ENCODE measurements around the gene RASGRP1.

DNA sequence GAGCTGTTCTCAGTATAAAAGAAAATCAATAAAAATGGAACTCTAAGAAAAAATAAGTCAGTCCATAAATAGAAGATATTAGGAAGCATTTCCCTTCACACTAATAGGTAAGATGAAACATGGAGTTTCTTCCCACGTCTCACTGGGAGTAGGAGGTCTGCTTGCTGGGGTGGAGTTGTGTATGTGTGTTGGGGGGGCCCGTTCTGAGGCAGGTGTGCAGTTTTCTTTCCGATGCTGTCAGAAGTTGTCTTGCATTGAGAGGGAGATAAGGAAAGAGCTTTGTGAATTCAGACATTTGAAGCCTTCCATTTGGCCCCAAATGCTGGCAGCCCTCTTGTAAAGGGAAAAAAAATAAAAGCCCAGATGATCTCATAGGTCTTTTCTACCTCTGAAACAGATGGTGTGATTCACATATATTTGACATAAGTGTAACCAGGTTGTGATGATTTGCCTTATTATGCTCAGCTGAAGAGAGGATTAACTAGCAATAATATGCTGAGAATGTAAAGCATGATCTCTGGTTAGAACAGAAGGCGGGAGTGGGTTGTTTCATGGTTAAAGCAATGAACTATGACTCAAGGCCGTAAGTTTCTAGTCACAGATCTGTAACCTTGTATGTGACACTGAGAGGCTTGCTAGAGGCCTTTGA is 8.8 kb downstream of the RASGRP1 start:
- TF ChIP-seq, protein P1, sequence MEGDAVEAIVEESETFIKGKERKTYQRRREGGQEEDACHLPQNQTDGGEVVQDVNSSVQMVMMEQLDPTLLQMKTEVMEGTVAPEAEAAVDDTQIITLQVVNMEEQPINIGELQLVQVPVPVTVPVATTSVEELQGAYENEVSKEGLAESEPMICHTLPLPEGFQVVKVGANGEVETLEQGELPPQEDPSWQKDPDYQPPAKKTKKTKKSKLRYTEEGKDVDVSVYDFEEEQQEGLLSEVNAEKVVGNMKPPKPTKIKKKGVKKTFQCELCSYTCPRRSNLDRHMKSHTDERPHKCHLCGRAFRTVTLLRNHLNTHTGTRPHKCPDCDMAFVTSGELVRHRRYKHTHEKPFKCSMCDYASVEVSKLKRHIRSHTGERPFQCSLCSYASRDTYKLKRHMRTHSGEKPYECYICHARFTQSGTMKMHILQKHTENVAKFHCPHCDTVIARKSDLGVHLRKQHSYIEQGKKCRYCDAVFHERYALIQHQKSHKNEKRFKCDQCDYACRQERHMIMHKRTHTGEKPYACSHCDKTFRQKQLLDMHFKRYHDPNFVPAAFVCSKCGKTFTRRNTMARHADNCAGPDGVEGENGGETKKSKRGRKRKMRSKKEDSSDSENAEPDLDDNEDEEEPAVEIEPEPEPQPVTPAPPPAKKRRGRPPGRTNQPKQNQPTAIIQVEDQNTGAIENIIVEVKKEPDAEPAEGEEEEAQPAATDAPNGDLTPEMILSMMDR (IDR thresholded peaks at IDR 0.05) = no peak
- TF ChIP-seq POLR2A (IDR thresholded peaks at IDR 0.05) = no peak
